Suppressor macrophage treated with lipopolysaccharide for 1 hour (primary cell): ENCODE data around the gene C6orf89.
A peak's percentile ranks its signal among the peaks of the same experiment; 100 is the strongest.
"Not testable (repeated sequence)": the region's sequence is repeated elsewhere in the genome, so short reads cannot be mapped to it uniquely, and the experiment has no call there.

Experiments
- DNase-seq, 3 donors: peaks; one replicate each; pipeline ENCODE4 v3.0.0-alpha.2; 2020 to 2022

C6orf89 gene

GRCh38 chr6:36888654-36889481 is 3.1 kb downstream of the C6orf89 start:
- DNase-seq = no peak

DNA sequence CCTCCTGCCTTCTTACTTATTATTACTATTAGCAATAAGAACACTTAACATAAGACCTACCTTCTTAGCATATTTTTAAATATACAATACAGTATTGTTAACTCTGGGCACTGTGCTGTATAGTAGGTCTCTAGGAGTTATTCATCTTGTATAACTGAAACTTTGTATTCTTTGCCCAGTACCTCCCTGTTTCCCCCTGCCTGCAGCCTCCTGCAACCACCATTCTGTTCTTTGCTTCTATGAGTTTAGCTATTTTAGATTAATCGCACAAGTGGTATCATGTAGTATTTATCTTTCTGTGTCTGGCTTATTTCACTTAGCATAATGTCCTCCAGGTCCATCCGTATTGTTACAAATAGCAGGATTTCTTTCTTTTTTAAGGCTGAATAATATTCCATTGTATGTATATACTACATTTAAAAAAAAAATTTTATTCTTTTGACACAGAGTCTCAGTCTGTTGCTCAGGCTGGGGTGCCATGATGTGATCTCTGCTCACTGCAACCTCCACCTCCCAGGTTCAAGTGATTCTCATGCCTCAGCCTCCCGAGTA is 4.4 kb downstream of the C6orf89 start:
- no peak for DNase-seq

DNA sequence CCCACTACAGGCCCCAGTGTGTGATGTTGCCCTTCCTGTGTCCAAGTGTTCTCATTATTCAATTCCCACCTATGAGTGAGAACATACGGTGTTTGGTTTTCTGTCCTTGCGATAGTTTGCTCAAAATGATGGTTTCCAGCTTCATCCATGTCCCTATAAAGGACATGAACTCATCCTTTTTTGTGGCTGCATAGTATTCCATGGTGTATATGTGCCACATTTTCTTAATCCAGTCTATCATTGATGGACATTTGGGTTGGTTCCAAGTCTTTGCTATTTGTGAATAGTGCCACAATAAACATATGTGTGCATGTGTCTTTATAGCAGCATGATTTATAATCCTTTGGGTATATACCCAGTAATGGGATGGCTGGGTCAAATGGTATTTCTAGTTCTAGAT is 5.4 kb downstream of the C6orf89 start:
- DNase-seq = not testable (repeated sequence)

DNA sequence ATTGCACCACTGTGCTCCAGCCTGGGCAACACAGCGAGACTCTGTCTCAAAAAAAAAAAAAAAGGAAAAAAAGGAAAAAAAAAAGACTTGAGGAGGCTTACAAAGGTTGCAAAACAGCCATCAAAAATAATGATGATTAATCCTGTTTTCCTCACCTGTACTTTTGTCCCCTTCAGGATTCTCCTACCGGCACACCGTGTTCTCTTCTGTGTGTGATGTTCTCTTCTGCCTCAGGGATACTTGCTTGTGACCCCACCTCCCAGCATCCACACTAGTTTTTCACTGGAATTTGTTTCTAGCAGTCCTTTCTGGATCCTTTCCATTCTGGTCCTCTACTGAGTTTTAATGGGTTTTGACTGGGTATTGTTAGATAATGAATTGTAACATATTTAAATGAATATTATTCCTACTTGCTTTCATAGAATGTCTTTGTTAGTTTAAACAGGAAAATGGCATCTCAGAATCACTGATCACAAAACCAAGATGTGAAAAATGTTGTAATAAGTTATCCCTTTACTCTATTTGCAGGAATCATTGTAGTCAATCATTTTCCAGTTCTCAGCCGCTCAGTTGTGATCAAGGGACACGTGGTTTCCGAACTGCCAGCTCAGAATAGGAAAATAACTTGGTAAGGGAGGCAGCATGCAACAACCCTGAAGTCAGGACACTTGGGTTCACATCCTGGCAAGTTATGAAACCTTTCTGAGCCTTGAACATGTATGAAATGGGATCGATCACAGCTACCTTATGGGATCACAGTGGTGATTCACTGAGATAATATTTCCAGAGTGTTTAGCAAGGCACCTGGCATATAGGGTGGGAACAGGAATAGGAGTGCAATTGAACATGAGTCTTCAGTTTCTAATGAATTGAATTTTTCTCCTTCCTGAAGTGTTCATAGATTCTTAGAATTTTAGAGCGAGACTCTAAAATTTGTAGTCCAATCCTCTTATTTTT is 8.5 kb downstream of the C6orf89 start:
- DNase-seq = no peak

DNA sequence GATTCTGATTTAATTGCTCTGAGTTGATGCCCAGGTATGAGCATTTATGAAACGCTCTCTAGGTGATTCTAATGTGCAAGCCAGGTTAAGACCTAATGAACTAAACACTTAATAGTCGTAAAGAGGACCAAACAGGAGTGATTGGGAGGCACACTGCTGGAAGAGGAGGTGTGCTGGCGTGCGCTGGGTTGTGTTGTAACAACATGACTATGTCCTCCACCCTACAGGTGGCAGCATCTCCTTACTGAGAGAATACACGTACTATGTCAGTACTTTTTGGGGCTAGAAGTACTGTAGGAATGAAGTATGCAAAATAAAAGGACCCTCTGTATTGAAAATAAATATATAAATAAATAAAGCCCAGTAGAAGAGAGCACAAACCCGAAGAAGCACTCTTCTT is 11.9 kb downstream of the C6orf89 start:
- DNase-seq = no peak

GRCh38 chr6:36904114-36904513 is 18.4 kb downstream of the C6orf89 start:
- DNase-seq = no peak

- no peak for DNase-seq
These were observed 19.2 kb downstream of the C6orf89 start for GRCh38 chr6:36904851-36905393.

DNA sequence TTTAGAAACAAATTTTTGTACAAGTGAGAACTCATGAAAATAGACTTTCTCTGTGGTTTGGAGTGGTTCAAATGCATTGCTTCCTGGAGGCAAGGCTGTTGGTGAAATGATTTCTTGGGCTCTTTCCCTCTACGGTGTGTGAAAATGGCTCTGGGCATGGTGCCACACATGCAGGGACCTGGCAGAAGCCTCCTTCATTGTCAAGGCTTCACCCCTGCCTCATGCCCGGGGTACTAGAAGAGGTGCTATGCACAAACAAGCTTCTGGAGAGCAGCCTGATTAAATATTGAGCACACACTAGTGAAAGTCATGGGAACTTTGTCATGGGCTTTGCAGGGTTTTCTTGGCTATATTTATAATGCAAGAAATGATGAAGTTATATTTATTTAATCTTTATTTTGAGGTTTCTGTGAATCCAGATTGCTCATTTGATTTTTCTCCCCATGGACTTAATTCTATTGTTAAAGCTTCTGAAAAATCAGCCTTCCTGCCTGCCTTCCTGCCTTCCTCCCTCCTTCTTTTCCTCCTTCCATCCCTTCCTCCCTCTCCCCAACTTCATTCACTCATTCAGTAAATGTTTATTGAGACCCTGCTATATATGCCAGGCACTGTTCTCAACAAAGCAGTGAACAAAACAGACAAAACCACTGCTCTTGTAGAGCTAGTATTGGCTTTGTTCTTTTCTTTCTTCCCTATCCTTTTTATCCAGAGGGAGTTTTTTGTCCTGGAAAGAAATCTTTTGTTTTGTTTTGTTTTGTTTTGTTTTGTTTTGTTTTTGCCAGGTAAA is 21.0 kb downstream of the C6orf89 start:
- no peak for DNase-seq

DNA sequence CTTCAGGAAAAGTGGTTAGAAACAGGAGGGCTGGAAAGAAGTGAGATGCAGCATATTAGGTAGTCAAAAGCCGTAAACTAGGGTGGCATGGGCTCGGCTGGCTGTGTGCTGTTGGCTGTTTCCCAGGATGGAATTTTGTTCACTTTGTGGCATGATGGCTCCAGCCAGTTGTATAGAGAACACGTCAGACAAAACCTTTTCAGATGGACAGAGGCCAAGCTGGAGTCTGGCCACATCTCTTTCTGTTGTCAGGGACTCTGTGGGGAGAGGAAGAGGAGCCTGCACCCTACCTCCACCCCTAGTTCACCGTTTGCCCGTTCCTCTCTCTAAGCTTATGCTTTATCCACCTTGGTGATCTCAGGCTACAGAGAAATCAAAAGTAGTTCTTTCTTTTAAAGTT is 22.0 kb downstream of the C6orf89 start:
- DNase-seq = no peak

- no peak for DNase-seq
These were observed 23.0 kb downstream of the C6orf89 start for GRCh38 chr6:36908747-36909146.

DNA sequence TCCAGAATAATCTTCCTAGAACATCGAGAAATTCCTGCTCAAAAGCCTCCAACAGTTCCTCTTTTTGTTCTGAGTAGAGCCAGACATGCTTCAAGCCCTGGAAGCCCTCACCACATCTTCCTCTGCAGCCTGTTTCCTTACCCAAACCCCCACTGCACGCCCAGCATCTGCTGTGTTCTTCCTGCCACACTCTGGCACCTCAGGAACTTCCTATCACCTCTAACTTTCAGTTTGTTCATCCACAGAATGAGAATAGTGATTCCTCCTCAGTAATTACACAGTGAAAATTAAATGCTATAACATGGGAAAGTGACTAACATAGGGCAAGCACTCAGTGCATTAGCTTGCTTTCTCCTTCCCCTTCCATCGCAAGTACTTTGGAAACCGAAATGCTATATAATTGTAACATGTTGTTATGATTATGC is 26.3 kb downstream of the C6orf89 start:
- DNase-seq = peak; percentile 31 to 32 (median 32)

GRCh38 chr6:36912586-36912985 is 26.8 kb downstream of the C6orf89 start:
- DNase-seq = no peak

DNA sequence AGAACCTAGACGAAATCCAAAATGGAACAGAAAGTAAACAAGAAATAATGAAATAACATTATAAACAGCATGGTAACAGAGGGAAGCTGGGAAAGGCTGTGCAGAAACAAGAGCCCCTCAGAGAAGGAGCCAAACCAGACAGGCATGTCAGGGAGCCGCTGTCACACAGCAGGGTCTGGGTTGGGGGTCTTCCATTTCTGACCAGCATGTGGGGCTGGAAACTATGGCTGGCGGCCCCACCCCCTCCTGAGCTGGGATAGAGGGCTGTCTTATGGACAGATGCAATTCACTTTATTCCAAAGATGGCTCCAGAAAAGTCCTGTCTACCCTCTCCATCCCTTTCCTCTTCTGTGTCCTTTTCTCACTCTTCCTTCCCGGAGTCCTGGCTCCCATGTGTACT is 27.3 kb downstream of the C6orf89 start:
- DNase-seq = no peak

DNA sequence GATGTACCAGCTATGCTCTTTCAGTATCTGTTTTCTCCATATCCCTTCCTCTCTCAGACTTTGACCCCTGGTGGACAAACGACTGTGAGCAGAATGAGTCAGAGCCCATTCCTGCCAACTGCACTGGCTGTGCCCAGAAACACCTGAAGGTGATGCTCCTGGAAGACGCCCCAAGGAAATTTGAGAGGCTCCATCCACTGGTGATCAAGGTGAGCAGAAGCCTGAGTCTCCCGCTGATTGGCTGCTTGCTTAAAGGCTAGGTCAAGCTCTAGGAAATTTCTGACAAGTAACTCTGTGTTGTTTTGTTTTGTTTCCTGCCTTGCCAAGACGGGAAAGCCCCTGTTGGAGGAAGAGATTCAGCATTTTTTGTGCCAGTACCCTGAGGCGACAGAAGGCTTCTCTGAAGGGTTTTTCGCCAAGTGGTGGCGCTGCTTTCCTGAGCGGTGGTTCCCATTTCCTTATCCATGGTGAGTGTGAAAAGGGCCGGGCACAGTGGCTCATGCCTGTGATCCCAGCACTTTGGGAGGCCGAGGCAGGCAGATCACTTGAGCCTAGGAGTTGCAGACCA is 28.6 kb downstream of the C6orf89 start:
- DNase-seq = peak; percentile 40 to 55 (median 47)

GRCh38 chr6:36915599-36915998 is 29.8 kb downstream of the C6orf89 start:
- peak in 1 of 3 donors; percentile 25 for DNase-seq

GRCh38 chr6:36916126-36916525 is 30.4 kb downstream of the C6orf89 start:
- DNase-seq = peak; percentile 2 to 31 (median 26)

DNA sequence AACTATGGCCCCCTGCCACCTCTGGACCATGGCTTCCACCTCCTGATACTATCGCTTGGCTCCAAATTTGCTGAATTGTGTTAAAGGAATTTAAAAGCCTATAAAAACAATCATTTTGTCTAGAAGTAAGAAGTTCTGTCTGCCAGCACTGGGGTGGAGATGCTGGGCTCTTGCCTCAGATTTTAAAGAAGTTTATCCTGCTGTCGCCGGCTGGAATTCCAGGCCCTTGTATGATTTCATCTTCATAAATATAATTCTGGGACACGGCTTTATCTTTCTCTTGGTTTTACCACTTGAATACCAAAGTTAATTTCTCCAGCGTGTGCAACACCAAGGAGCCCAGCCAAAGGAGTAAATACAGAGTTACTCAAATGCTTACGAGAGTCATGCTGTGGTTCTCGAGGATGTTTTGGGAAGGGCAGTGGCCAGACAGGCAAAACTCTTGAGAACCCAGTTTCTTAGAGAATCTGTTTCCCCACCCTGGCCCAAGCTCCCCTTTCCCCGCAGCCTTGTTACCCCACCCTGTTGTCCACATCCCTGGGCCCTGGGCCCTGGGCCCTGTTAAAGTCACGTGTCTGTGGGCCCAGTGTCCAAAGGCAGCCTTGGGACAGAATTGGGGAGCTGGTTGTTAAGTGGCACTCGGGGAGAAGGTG is 31.9 kb downstream of the C6orf89 start:
- no peak for DNase-seq

- DNase-seq = no peak
These were observed 34.3 kb downstream of the C6orf89 start for GRCh38 chr6:36920049-36920448.

GRCh38 chr6:36920546-36920945 is 34.8 kb downstream of the C6orf89 start:
- DNase-seq = no peak

DNA sequence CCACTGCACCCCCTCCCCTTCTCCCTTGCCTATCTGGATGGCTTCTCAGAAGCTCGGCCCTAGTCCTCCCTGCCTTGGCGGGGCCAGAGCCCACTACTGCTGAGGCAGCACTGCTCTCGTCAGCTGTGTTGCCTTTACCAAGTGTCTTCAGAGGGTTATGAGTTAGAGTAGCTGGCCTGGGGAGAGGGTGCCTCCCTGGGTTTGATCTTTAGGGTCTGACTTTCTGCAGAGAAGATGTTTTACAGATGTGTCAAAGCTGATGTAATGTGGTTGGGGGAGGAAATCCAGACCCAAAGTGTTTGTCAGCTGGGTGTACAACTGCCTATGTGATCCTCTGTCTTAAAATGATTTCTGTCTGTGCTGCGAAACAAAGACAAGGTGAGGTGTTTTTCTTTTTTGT is 38.4 kb downstream of the C6orf89 start:
- DNase-seq = no peak

DNA sequence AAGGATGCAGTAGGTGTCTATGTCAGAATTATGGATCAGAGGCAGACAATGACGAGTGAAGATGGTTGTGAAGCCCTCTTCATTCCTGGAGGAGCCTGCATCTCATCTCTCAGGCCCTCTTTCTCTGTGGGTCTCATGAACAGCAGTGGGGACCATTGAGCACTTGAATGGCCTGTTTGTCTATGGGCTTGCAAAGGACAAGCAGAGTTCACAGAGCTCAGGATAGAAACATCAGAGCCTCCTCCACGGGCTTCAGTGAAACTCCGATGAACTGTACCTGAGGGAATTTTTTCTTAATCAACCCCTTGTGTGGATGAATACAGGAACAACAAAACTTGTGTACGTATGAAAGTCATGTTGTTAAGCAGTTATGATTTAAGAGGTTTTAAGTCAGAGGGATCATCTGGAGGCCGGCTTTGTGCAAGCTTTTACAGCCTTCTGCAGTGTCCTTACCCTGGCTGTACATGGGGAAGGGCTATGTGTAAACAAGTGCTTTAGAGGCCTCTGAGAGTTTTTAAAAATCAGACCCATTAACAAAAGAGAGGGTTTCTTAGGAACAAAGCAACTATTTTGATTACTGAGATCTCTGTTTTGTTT is 39.1 kb downstream of the C6orf89 start:
- no peak for DNase-seq
